Measurements from ENCODE around the gene PIGO.
A peak's percentile ranks its signal among the peaks of the same experiment; 100 is the strongest.

The PIGO gene

DNA sequence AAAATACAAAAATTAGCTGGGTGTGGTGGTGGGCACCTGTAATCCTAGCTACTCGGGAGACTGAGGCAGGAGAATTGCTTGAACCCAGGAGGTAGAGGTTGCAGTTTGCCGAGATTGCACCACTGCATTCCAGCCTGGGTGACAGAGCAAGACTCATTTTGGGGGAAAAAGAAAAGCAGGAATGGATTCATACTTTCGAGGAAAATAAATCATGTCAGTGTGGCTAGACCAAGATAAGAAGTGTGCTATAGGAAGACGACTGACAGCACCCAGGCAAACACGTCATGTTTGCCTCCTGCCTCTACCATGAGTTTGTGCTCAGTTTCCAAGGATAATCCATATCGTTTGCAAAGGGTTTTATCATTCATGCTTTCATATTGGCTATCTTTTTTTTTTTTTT lies 38.5 kb upstream of the PIGO start:
- no peak for TF ChIP-seq CTCF (IDR thresholded peaks at IDR 0.05; ENCODE audit: poor library complexity, severe bottlenecking)
- ATAC-seq (ENCODE audit: low read depth) = no peak
- Histone ChIP-seq H3K4me1 (ENCODE audit: insufficient read depth, poor library complexity, severe bottlenecking) (no peaks in the 10 kb centered on the region), H3K9me3 (ENCODE audit: severe bottlenecking) (no peaks in the 10 kb centered on the region), H3K4me3 (ENCODE audit: severe bottlenecking) (no peak overlapping the region), H3K36me3 (ENCODE audit: low read depth) (no peaks in the 10 kb centered on the region), H3K27ac (ENCODE audit: poor library complexity, severe bottlenecking) (no peak overlapping the region), H3K27me3 (ENCODE audit: insufficient read depth, poor library complexity, severe bottlenecking) (no peaks in the 10 kb centered on the region)
- no peak for DNase-seq (ENCODE audit: low spot score)

GRCh38 chr9:35116898-35117551 lies 20.6 kb upstream of the PIGO start:
- peak overlapping the region; percentile 94 for H3K27ac ChIP-seq (ENCODE audit: poor library complexity, severe bottlenecking)
- H3K36me3 ChIP-seq (ENCODE audit: low read depth) = no peaks in the 10 kb centered on the region
- peak overlapping the region; percentile 51 for H3K4me3 ChIP-seq (ENCODE audit: severe bottlenecking)
- H3K27me3 ChIP-seq (ENCODE audit: insufficient read depth, poor library complexity, severe bottlenecking) = no peaks in the 10 kb centered on the region
- DNase-seq (ENCODE audit: low spot score) (peak; percentile 91), ATAC-seq (ENCODE audit: low read depth) (peak; percentile 54)
- H3K9me3 ChIP-seq (ENCODE audit: severe bottlenecking) = no peaks in the 10 kb centered on the region
- H3K4me1 ChIP-seq (ENCODE audit: insufficient read depth, poor library complexity, severe bottlenecking) = peaks cover 12% of the 10 kb centered on the region
- TF ChIP-seq CTCF (IDR thresholded peaks at IDR 0.05; ENCODE audit: poor library complexity, severe bottlenecking) = peak; percentile 96

GRCh38 chr9:35116539-35116897 lies 20.1 kb upstream of the PIGO start:
- no peaks in the 10 kb centered on the region for H3K36me3 ChIP-seq (ENCODE audit: low read depth)
- no peaks in the 10 kb centered on the region for H3K9me3 ChIP-seq (ENCODE audit: severe bottlenecking)
- peaks cover 15% of the 10 kb centered on the region for H3K4me1 ChIP-seq (ENCODE audit: insufficient read depth, poor library complexity, severe bottlenecking)
- peak overlapping the region; percentile 51 for H3K4me3 ChIP-seq (ENCODE audit: severe bottlenecking)
- no peak for TF ChIP-seq CTCF (IDR thresholded peaks at IDR 0.05; ENCODE audit: poor library complexity, severe bottlenecking)
- H3K27ac ChIP-seq (ENCODE audit: poor library complexity, severe bottlenecking) = peak overlapping the region; percentile 94
- no peaks in the 10 kb centered on the region for H3K27me3 ChIP-seq (ENCODE audit: insufficient read depth, poor library complexity, severe bottlenecking)
- DNase-seq (ENCODE audit: low spot score) (no peak), ATAC-seq (ENCODE audit: low read depth) (peak; percentile 4)

GRCh38 chr9:35115680-35116538 lies 19.5 kb upstream of the PIGO start, which contains the start of gene ATOSB:
Gene ATOSB, minus strand, starts transcription at chr9:35115862. Its CDS starts 7,588 bp downstream, at chr9:35108274.
- Histone ChIP-seq H3K4me1 (ENCODE audit: insufficient read depth, poor library complexity, severe bottlenecking) (peaks cover 15% of the 10 kb centered on the region), H3K27ac (ENCODE audit: poor library complexity, severe bottlenecking) (peak within 1 kb of the TSS; percentile 94), H3K9me3 (ENCODE audit: severe bottlenecking) (no peaks in the 10 kb centered on the region), H3K4me3 (ENCODE audit: severe bottlenecking) (peak within 1 kb of the TSS; percentile 51), H3K27me3 (ENCODE audit: insufficient read depth, poor library complexity, severe bottlenecking) (no peaks in the 10 kb centered on the region), H3K36me3 (ENCODE audit: low read depth) (no peaks in the 10 kb centered on the region)
- peak; percentile 55 for ATAC-seq (ENCODE audit: low read depth)
- peak; percentile 96 for DNase-seq (ENCODE audit: low spot score)
- no peak for TF ChIP-seq CTCF (IDR thresholded peaks at IDR 0.05; ENCODE audit: poor library complexity, severe bottlenecking)
